IMR-90 (cell line): Measurements from ENCODE around the gene INSYN1. TPM values are rescaled to one million over a fixed set of nuclear protein-coding genes. Genes with fewer than 3 reads are reported as not detected.

Source experiments
- ATAC-seq: fragments of 200-7000 bp; cut with Tn5 transposase; 2 replicates; pipeline ENCODE4 v1.9.1; 2020; ENCODE audit warnings: low read depth, mild to moderate bottlenecking, moderate library complexity
- BruUV-seq: library from RNA; stranded (reverse); fragments of 400-500 nt; replicated peaks from 2 replicates; lab custom pipeline; 2021; lab: Mats Ljungman, UMichigan
- CTCF ChIA-PET: fragments of 300-600 bp; formaldehyde crosslinking; extraction: SDS; loops from one replicate; lab custom pipeline; 2021; ENCODE audit warnings: antibody characterized with exemption; lab: Yijun Ruan, JAX
- POLR2A ChIA-PET: fragments of 300-600 bp; sonication (Branson Sonifier 250); formaldehyde crosslinking; loops from one replicate; lab custom pipeline; 2022; ENCODE audit warnings: antibody characterized with exemption; ENCODE audit not compliant: unreplicated experiment; lab: Charles Lee
- DNase-seq: peaks from one replicate; pipeline ENCODE4 v3.0.0; 2013
- H2AFZ ChIP-seq: replicated peaks from 2 replicates; pipeline ENCODE3; 2013; ENCODE audit warnings: low read length, mild to moderate bottlenecking; ENCODE audit not compliant: poor library complexity
- H2AK5ac ChIP-seq: 2 replicates; pipeline ENCODE4 v1.6.1; 2013; ENCODE audit warnings: low read depth, low read length, inconsistent platforms
- H2AK9ac ChIP-seq: replicated peaks from 2 replicates; pipeline ENCODE3; 2013; ENCODE audit warnings: mild to moderate bottlenecking, low read depth, low read length, moderate library complexity; ENCODE audit not compliant: poor library complexity
- H2BK120ac ChIP-seq: 2 replicates; pipeline ENCODE4 v1.6.1; 2013; ENCODE audit warnings: low read depth, low read length, inconsistent platforms
- H2BK15ac ChIP-seq: 3 replicates; pipeline ENCODE4 v1.6.1; 2013; ENCODE audit warnings: low read depth, low read length, inconsistent platforms
- H2BK20ac ChIP-seq: 2 replicates; pipeline ENCODE4 v1.6.1; 2013; ENCODE audit warnings: low read depth, mild to moderate bottlenecking, inconsistent platforms, low read length, moderate library complexity
- H2BK5ac ChIP-seq: 2 replicates; pipeline ENCODE4 v1.6.1; 2013; ENCODE audit warnings: mild to moderate bottlenecking, low read depth, low read length, inconsistent platforms; ENCODE audit not compliant: poor library complexity, severe bottlenecking
- H3K14ac ChIP-seq: replicated peaks from 2 replicates; pipeline ENCODE4 v1.6.1; 2013; ENCODE audit warnings: low read depth, low read length, inconsistent platforms
- H3K18ac ChIP-seq: 2 replicates; pipeline ENCODE4 v1.6.1; 2013; ENCODE audit warnings: low read depth, low read length, control low read depth
- H3K23ac ChIP-seq: 2 replicates; pipeline ENCODE4 v1.6.1; 2013; ENCODE audit warnings: low read depth, low read length, inconsistent platforms
- H3K27ac ChIP-seq: 2 replicates; pipeline ENCODE4 v1.5.1; 2013; ENCODE audit warnings: mild to moderate bottlenecking, control low read depth, low read length; ENCODE audit not compliant: insufficient read depth
- H3K27me3 ChIP-seq: 2 replicates; pipeline ENCODE4 v1.6.1; 2013; ENCODE audit warnings: low read length; ENCODE audit not compliant: control insufficient read depth, insufficient read depth
- H3K36me3 ChIP-seq: 2 replicates; pipeline ENCODE4 v1.6.1; 2013; ENCODE audit warnings: low read length, mixed read lengths; ENCODE audit not compliant: control insufficient read depth, insufficient read depth
- H3K4ac ChIP-seq: 2 replicates; pipeline ENCODE4 v1.6.1; 2013; ENCODE audit warnings: low read depth, low read length, inconsistent platforms
- H3K4me1 ChIP-seq: 2 replicates; pipeline ENCODE4 v1.6.1; 2013; ENCODE audit warnings: low read length, mixed read lengths; ENCODE audit not compliant: control insufficient read depth, insufficient read depth
- H3K4me2 ChIP-seq: 2 replicates; pipeline ENCODE4 v1.6.1; 2013; ENCODE audit warnings: low read depth, mild to moderate bottlenecking, control low read depth, low read length, moderate library complexity
- H3K4me3 ChIP-seq: 2 replicates; pipeline ENCODE4 v1.5.1; 2013; ENCODE audit warnings: low read depth, mild to moderate bottlenecking, control low read depth, low read length, moderate library complexity; ENCODE audit not compliant: insufficient read depth
- H3K56ac ChIP-seq: 2 replicates; pipeline ENCODE4 v1.6.1; 2013; ENCODE audit warnings: low read length, inconsistent platforms; ENCODE audit not compliant: insufficient read depth; ENCODE audit errors: extremely low read depth
- H3K79me1 ChIP-seq, 2 experiments: 2 replicates each; pipeline ENCODE4 v1.6.1; 2013; ENCODE audit warnings: low read length in 2 of 2, inconsistent platforms in 1 of 2, low read depth in 1 of 2
- H3K9ac ChIP-seq: 2 replicates; pipeline ENCODE4 v1.6.1; 2013; ENCODE audit warnings: low read depth, low read length, control low read depth
- H3K9me1 ChIP-seq: 2 replicates; pipeline ENCODE4 v1.6.1; 2013; ENCODE audit warnings: low read length, inconsistent platforms; ENCODE audit not compliant: insufficient read depth
- H3K9me3 ChIP-seq: 2 replicates; pipeline ENCODE4 v1.6.1; 2013; ENCODE audit warnings: low read length; ENCODE audit not compliant: control insufficient read depth, insufficient read depth
- H4K20me1 ChIP-seq: 2 replicates; pipeline ENCODE4 v1.6.1; 2013; ENCODE audit warnings: low read length, inconsistent platforms; ENCODE audit not compliant: insufficient read depth
- H4K5ac ChIP-seq: 2 replicates; pipeline ENCODE4 v1.6.1; 2013; ENCODE audit warnings: mild to moderate bottlenecking, low read depth, low read length, control low read depth
- H4K8ac ChIP-seq, 2 experiments: 2 replicates each; pipeline ENCODE4 v1.6.1; 2013; ENCODE audit warnings: low read depth in 2 of 2, low read length in 2 of 2, control low read depth in 1 of 2, inconsistent platforms in 1 of 2
- H4K91ac ChIP-seq: 2 replicates; pipeline ENCODE4 v1.6.1; 2013; ENCODE audit warnings: low read depth, low read length, inconsistent platforms; ENCODE audit not compliant: insufficient read depth
- BHLHE40 ChIP-seq: fragments of 150-350 bp; IDR thresholded peaks from 2 replicates; pipeline ENCODE4 v1.6.1; 2016; ENCODE audit warnings: mild to moderate bottlenecking, low read depth, low read length
- CEBPB ChIP-seq: IDR thresholded peaks from 2 replicates; pipeline ENCODE4 v1.6.1; 2012; ENCODE audit warnings: low read depth, low read length, improper control_type of control experiment
- CHD1 ChIP-seq: IDR thresholded peaks from 2 replicates; pipeline ENCODE4 v1.6.1; 2012; ENCODE audit warnings: low read depth, low read length, improper control_type of control experiment
- CTCF ChIP-seq: conservative IDR thresholded peaks from 2 replicates; pipeline ENCODE4 v1.5.1; 2012; ENCODE audit warnings: mild to moderate bottlenecking, low read depth, low read length, improper control_type of control experiment
- ELK1 ChIP-seq: fragments of 150-350 bp; IDR thresholded peaks from 2 replicates; pipeline ENCODE4 v1.6.1; 2016; ENCODE audit warnings: low read depth, mild to moderate bottlenecking, low read length, moderate library complexity, borderline replicate concordance
- FOS ChIP-seq: fragments of 150-350 bp; IDR thresholded peaks from 2 replicates; pipeline ENCODE4 v1.6.1; 2016; ENCODE audit warnings: low read depth, low read length
- MAFK ChIP-seq: IDR thresholded peaks from 2 replicates; pipeline ENCODE4 v1.6.1; 2012; ENCODE audit warnings: low read depth, low read length, improper control_type of control experiment
- MAZ ChIP-seq: IDR thresholded peaks from 2 replicates; pipeline ENCODE4 v1.6.1; 2012; ENCODE audit warnings: low read depth, mild to moderate bottlenecking, low read length, improper control_type of control experiment, moderate library complexity, borderline replicate concordance
- MXI1 ChIP-seq: IDR thresholded peaks from 2 replicates; pipeline ENCODE4 v1.6.1; 2012; ENCODE audit warnings: low read depth, mild to moderate bottlenecking, low read length, moderate library complexity, borderline replicate concordance
- NFE2L2 ChIP-seq: fragments of 150-350 bp; IDR thresholded peaks from 2 replicates; pipeline ENCODE4 v1.6.1; 2016; ENCODE audit warnings: low read depth, mild to moderate bottlenecking, low read length
- POLR2A ChIP-seq: IDR thresholded peaks from 2 replicates; pipeline ENCODE4 v1.6.1; 2012; ENCODE audit warnings: mild to moderate bottlenecking, low read depth, low read length
- RAD21 ChIP-seq: IDR thresholded peaks from 2 replicates; pipeline ENCODE4 v1.6.1; 2012; ENCODE audit warnings: low read length, improper control_type of control experiment
- RCOR1 ChIP-seq: IDR thresholded peaks from 2 replicates; pipeline ENCODE4 v1.6.1; 2012; ENCODE audit warnings: mild to moderate bottlenecking, low read length, improper control_type of control experiment; ENCODE audit not compliant: insufficient replicate concordance
- RFX5 ChIP-seq: IDR thresholded peaks from 2 replicates; pipeline ENCODE4 v1.8.0; 2012; ENCODE audit warnings: low read depth, mild to moderate bottlenecking, low read length, moderate library complexity
- SMC3 ChIP-seq: fragments of 150-350 bp; IDR thresholded peaks from 2 replicates; pipeline ENCODE4 v1.6.1; 2016; ENCODE audit warnings: low read depth, mild to moderate bottlenecking, antibody characterized with exemption, low read length, moderate library complexity
- USF2 ChIP-seq: fragments of 150-350 bp; IDR thresholded peaks from 2 replicates; pipeline ENCODE4 v1.6.1; 2017; ENCODE audit warnings: mild to moderate bottlenecking, antibody characterized with exemption, low read length, low read depth
- WGBS, 2 experiments: methylation state at CpG; one replicate each; pipeline versions ENCODE4 v1.1.5 to v1.1.7; 2013; ENCODE audit warnings: missing lambda C conversion rate in 2 of 2; ENCODE audit not compliant: insufficient read length in 1 of 2; ENCODE audit errors: extremely low coverage in 2 of 2; 5-methylcytosine and 5-hydroxymethylcytosine counted together
- dilution Hi-C: fragments of 300-500 bp; cut with HindIII; formaldehyde crosslinking; loops from one replicate; pipeline ENCODE4 v1.14.3; 2018; ENCODE audit warnings: low sequenced_read_pairs; ENCODE audit not compliant: unreplicated experiment
- in situ Hi-C: fragments of 300-500 bp; cut with MboI; formaldehyde crosslinking; loops from 3 replicates; pipeline ENCODE4 v1.14.3; 2019; ENCODE audit warnings: low sequenced_read_pairs, inconsistent platforms, mixed read lengths
- intact Hi-C: fragments of 100-400 bp; cut with micrococcal nuclease; formaldehyde crosslinking; loops from 2 replicates; pipeline ENCODE4 v1.10.0; 2022
- polyA plus RNA-seq, 3 experiments: library from polyadenylated mRNA; depleted of rRNA; stranded (reverse); fragments of >200 nt; gene quantifications; 2 replicates each; pipeline ENCODE4 v1.2.3, GENCODE V29; 2012; ENCODE audit warnings: low replicate concordance in 1 of 3
- total RNA-seq: library from RNA; depleted of rRNA; stranded (reverse); fragments of >200 nt; gene quantifications from 2 replicates; pipeline ENCODE4 v1.2.3, GENCODE V29; 2012

Gene INSYN1
- total and polyA plus RNA-seq, 2 of the 4 experiments (the other 2 are of a cell fraction): 0.18 to 0.34 TPM

GRCh38 chr15:73802431-73803041, 49.4 kb upstream of the INSYN1 start:
- dilution Hi-C loops: no loop called here
- Histone ChIP-seq H3K27me3 (peaks cover 23% of the 10 kb centered on the region), H2BK120ac (no peak overlapping the region), H3K79me1 (no peaks in the 10 kb centered on the region), H3K14ac (no peak overlapping the region), H3K36me3 (no peaks in the 10 kb centered on the region), H3K27ac (no peak overlapping the region), H2BK20ac (no peak overlapping the region), H3K9me1 (peaks cover 25% of the 10 kb centered on the region), H2BK5ac (no peak overlapping the region), H2AK9ac (no peak overlapping the region), H2AK5ac (no peak overlapping the region), H2AFZ (no peak overlapping the region), H3K18ac (no peak overlapping the region), H4K5ac (no peak overlapping the region), H2BK15ac (no peak overlapping the region), H4K8ac (no peak overlapping the region), H4K20me1 (peaks cover 6% of the 10 kb centered on the region; the same call in 1 of the 2 replicates), H3K9me3 (no peaks in the 10 kb centered on the region), H3K4ac (no peak overlapping the region), H3K23ac (no peak overlapping the region), H3K4me1 (peaks cover 21% of the 10 kb centered on the region), H3K9ac (no peak overlapping the region), H3K4me2 (no peak overlapping the region), H3K56ac (no peak overlapping the region), H4K91ac (no peak overlapping the region), H3K4me3 (no peak overlapping the region)
- in situ Hi-C loops: no loop called here
- CTCF ChIA-PET: no interaction called here
- ATAC-seq (no peak), DNase-seq (no peak)
- WGBS, 2 experiments: 20% methylated on average over 1 of the region's 6 CpGs; no CpG with 5 or more reads in 1 of the 2 experiments
- POLR2A ChIA-PET: no interaction called here
- intact Hi-C loops: loop anchor here (2.0 kb wide), 1 partner anchor 20 kb away; no protein-coding TSS in a partner anchor
- TF ChIP-seq CEBPB (no peak), CTCF (no peak), NFE2L2 (no peak), RAD21 (no peak), POLR2A (no peak), CHD1 (no peak), FOS (no peak), RCOR1 (no peak), RFX5 (no peak), MAFK (no peak), USF2 (no peak), BHLHE40 (no peak), SMC3 (no peak), MXI1 (no peak), MAZ (no peak), ELK1 (no peak)
- no TSS peak for BruUV-seq
